Neural progenitor cell (in vitro differentiated cells): ENCODE results near the gene SESN3. TPM values are rescaled to one million over a fixed set of nuclear protein-coding genes. Genes with fewer than 3 reads are reported as not detected.

Source experiments
- DNase-seq: peaks from one replicate; pipeline ENCODE4 v3.0.0-alpha.2; 2016; ENCODE audit warnings: low spot score
- H2AFZ ChIP-seq: fragments of 200-600 bp; sonication (generic); replicated peaks from 2 replicates; pipeline ENCODE4 v1.6.1; 2016; ENCODE audit warnings: antibody characterized with exemption
- H3F3A ChIP-seq: fragments of 200-600 bp; sonication (generic); 2 replicates; pipeline ENCODE4 v1.6.1; 2016; ENCODE audit warnings: antibody characterized with exemption, low read depth
- H3K27ac ChIP-seq: fragments of 200-600 bp; sonication (generic); 2 replicates; pipeline ENCODE4 v1.5.1; 2016; ENCODE audit warnings: mild to moderate bottlenecking
- H3K27me3 ChIP-seq: fragments of 200-600 bp; sonication (generic); 2 replicates; pipeline ENCODE4 v1.6.1; 2016; ENCODE audit warnings: mild to moderate bottlenecking, moderate library complexity
- H3K36me3 ChIP-seq: fragments of 200-600 bp; sonication (generic); 2 replicates; pipeline ENCODE4 v1.5.1; 2016
- H3K4me1 ChIP-seq: fragments of 200-600 bp; sonication (generic); 2 replicates; pipeline ENCODE4 v1.6.1; 2016; ENCODE audit warnings: mixed run types
- H3K4me2 ChIP-seq: fragments of 200-600 bp; sonication (generic); 2 replicates; pipeline ENCODE4 v1.6.1; 2016
- H3K4me3 ChIP-seq: fragments of 200-600 bp; sonication (generic); 2 replicates; pipeline ENCODE4 v1.5.1; 2016
- H3K79me2 ChIP-seq: fragments of 200-600 bp; sonication (generic); 2 replicates; pipeline ENCODE4 v1.6.1; 2016; ENCODE audit warnings: low read depth
- H3K9ac ChIP-seq: fragments of 200-600 bp; sonication (generic); 2 replicates; pipeline ENCODE4 v1.6.1; 2016
- H3K9me3 ChIP-seq: fragments of 200-600 bp; sonication (generic); 2 replicates; pipeline ENCODE4 v1.5.1; 2016; ENCODE audit warnings: low read depth
- H4K20me1 ChIP-seq: fragments of 200-600 bp; sonication (generic); 2 replicates; pipeline ENCODE4 v1.6.1; 2016; ENCODE audit warnings: low read depth
- H3K27ac Mint-ChIP-seq: 3 replicates; pipeline ENCODE4 v1.8.0; 2021; ENCODE audit warnings: mixed read lengths
- H3K27me3 Mint-ChIP-seq: 2 replicates; pipeline ENCODE4 v1.8.0; 2022; ENCODE audit warnings: low read depth, mild to moderate bottlenecking, inconsistent platforms, moderate library complexity, mixed read lengths; ENCODE audit not compliant: insufficient read depth
- H3K36me3 Mint-ChIP-seq: 3 replicates; pipeline ENCODE4 v1.8.0; 2021; ENCODE audit warnings: mixed read lengths
- H3K4me1 Mint-ChIP-seq: 3 replicates; pipeline ENCODE4 v1.8.0; 2021; ENCODE audit warnings: mixed read lengths
- H3K4me3 Mint-ChIP-seq: 3 replicates; pipeline ENCODE4 v1.8.0; 2021; ENCODE audit warnings: mild to moderate bottlenecking, moderate library complexity, mixed read lengths
- H3K9me3 Mint-ChIP-seq: 3 replicates; pipeline ENCODE4 v1.8.0; 2020; ENCODE audit warnings: mixed read lengths
- CTCF ChIP-seq: fragments of 200-600 bp; sonication (generic); IDR thresholded peaks from 2 replicates; pipeline ENCODE4 v1.5.1; 2017; ENCODE audit warnings: antibody characterized with exemption, mild to moderate bottlenecking
- EZH2 ChIP-seq: fragments of 200-600 bp; sonication (generic); IDR thresholded peaks from 2 replicates; pipeline ENCODE4 v1.6.1; 2017; ENCODE audit warnings: antibody characterized with exemption, mild to moderate bottlenecking, moderate library complexity
- EZH2phosphoT487 ChIP-seq: fragments of 200-600 bp; sonication (generic); IDR thresholded peaks from 2 replicates; pipeline ENCODE4 v1.6.1; 2017; ENCODE audit warnings: antibody characterized with exemption
- total RNA-seq: library from RNA; depleted of rRNA; stranded (reverse); fragments of >200 nt; gene quantifications from 2 replicates; pipeline ENCODE4 v1.2.3, GENCODE V29; 2015; ENCODE audit warnings: low replicate concordance

Gene SESN3
- total RNA-seq, 1 donor from 2014 or later = 234 TPM

- Histone ChIP-seq H3K27ac (no peak overlapping the region), H3K4me2 (no peak overlapping the region), H3K27me3 (peaks cover 14% of the 10 kb centered on the region), H3K4me1 (no peaks in the 10 kb centered on the region), H3K4me3 (no peak overlapping the region), H2AFZ (no peak overlapping the region), H3F3A (no peaks in the 10 kb centered on the region), H3K79me2 (no peaks in the 10 kb centered on the region), H3K9ac (no peak overlapping the region), H4K20me1 (no peaks in the 10 kb centered on the region), H3K36me3 (no peaks in the 10 kb centered on the region), H3K9me3 (no peaks in the 10 kb centered on the region)
- Mint-ChIP-seq H3K4me1 (no peaks in the 10 kb centered on the region), H3K36me3 (peaks cover 3% of the 10 kb centered on the region), H3K9me3 (no peaks in the 10 kb centered on the region), H3K27me3 (no peaks in the 10 kb centered on the region), H3K4me3 (no peak overlapping the region), H3K27ac (no peak overlapping the region)
- no peak for TF ChIP-seq CTCF
- DNase-seq = no peak
Measured at GRCh38 chr11:95135155-95135554, 95.8 kb downstream of the SESN3 start.

- no peaks in the 10 kb centered on the region for H3K4me1 Mint-ChIP-seq
- no peak overlapping the region for H3K9ac ChIP-seq
- no peaks in the 10 kb centered on the region for H3K9me3 ChIP-seq
- no peaks in the 10 kb centered on the region for H3F3A ChIP-seq
- H3K4me2 ChIP-seq = no peak overlapping the region
- no peaks in the 10 kb centered on the region for H3K79me2 ChIP-seq
- peaks cover 7% of the 10 kb centered on the region for H3K27me3 ChIP-seq
- TF ChIP-seq CTCF (no peak), EZH2 (no peak), EZH2phosphoT487 (no peak)
- H3K27ac Mint-ChIP-seq = no peak overlapping the region
- no peaks in the 10 kb centered on the region for H3K27me3 Mint-ChIP-seq
- no peak overlapping the region for H3K4me3 ChIP-seq
- no peak for DNase-seq
- no peaks in the 10 kb centered on the region for H3K9me3 Mint-ChIP-seq
- H3K36me3 ChIP-seq = no peaks in the 10 kb centered on the region
- no peak overlapping the region for H3K4me3 Mint-ChIP-seq
- H4K20me1 ChIP-seq = no peaks in the 10 kb centered on the region
- no peak overlapping the region for H2AFZ ChIP-seq
- no peaks in the 10 kb centered on the region for H3K4me1 ChIP-seq
- H3K27ac ChIP-seq = no peak overlapping the region
- H3K36me3 Mint-ChIP-seq = peaks cover 5% of the 10 kb centered on the region
Measured at GRCh38 chr11:95134491-95134890, 96.5 kb downstream of the SESN3 start.

GRCh38 chr11:95132956-95133355, 98.0 kb downstream of the SESN3 start:
- Histone ChIP-seq H3K27ac (no peak overlapping the region), H4K20me1 (no peaks in the 10 kb centered on the region), H3F3A (no peaks in the 10 kb centered on the region), H3K79me2 (no peaks in the 10 kb centered on the region), H3K4me3 (no peak overlapping the region), H3K4me2 (no peak overlapping the region), H3K27me3 (no peaks in the 10 kb centered on the region), H2AFZ (no peak overlapping the region), H3K36me3 (no peaks in the 10 kb centered on the region), H3K9ac (no peak overlapping the region), H3K9me3 (no peaks in the 10 kb centered on the region), H3K4me1 (no peaks in the 10 kb centered on the region)
- Mint-ChIP-seq H3K27me3 (no peaks in the 10 kb centered on the region), H3K4me3 (no peak overlapping the region), H3K4me1 (no peaks in the 10 kb centered on the region), H3K36me3 (peaks cover 12% of the 10 kb centered on the region), H3K27ac (no peak overlapping the region), H3K9me3 (no peaks in the 10 kb centered on the region)
- no peak for DNase-seq
- TF ChIP-seq CTCF = no peak
- no peak for TF ChIP-seq EZH2phosphoT487
- TF ChIP-seq EZH2 = no peak

GRCh38 chr11:95128602-95129001, 102.4 kb downstream of the SESN3 start:
- DNase-seq = no peak
- Mint-ChIP-seq H3K4me1 (no peaks in the 10 kb centered on the region), H3K9me3 (no peaks in the 10 kb centered on the region), H3K4me3 (no peak overlapping the region), H3K27me3 (peaks cover 2% of the 10 kb centered on the region), H3K27ac (no peak overlapping the region), H3K36me3 (peaks cover 12% of the 10 kb centered on the region)
- Histone ChIP-seq H3K36me3 (no peaks in the 10 kb centered on the region), H3K79me2 (no peaks in the 10 kb centered on the region), H3K4me1 (no peaks in the 10 kb centered on the region), H3F3A (no peaks in the 10 kb centered on the region), H3K4me3 (no peak overlapping the region), H2AFZ (no peak overlapping the region), H3K9ac (no peak overlapping the region), H3K9me3 (no peaks in the 10 kb centered on the region), H4K20me1 (no peaks in the 10 kb centered on the region), H3K4me2 (no peak overlapping the region), H3K27me3 (no peaks in the 10 kb centered on the region), H3K27ac (no peak overlapping the region)
- TF ChIP-seq EZH2phosphoT487 (no peak), CTCF (no peak), EZH2 (no peak)
